ENCODE measurements around the gene ST3GAL2.
A peak's percentile ranks its signal among the peaks of the same experiment; 100 is the strongest.
"Not testable (repeated sequence)": the region's sequence is repeated elsewhere in the genome, so short reads cannot be mapped to it uniquely, and the experiment has no call there.

The ST3GAL2 gene

GRCh38 chr16:70467608-70468007 lies 28.7 kb upstream of the ST3GAL2 start:
- no peak for DNase-seq (ENCODE audit: low read depth in 2 of 3, low spot score in 2 of 3)

GRCh38 chr16:70467113-70467512 lies 28.2 kb upstream of the ST3GAL2 start:
- DNase-seq (ENCODE audit: low read depth in 2 of 3, low spot score in 2 of 3): no peak

GRCh38 chr16:70466805-70467076 lies 27.8 kb upstream of the ST3GAL2 start:
- DNase-seq (ENCODE audit: low read depth in 2 of 3, low spot score in 2 of 3): no peak

GRCh38 chr16:70465999-70466804 lies 27.3 kb upstream of the ST3GAL2 start:
- DNase-seq (ENCODE audit: low read depth in 2 of 3, low spot score in 2 of 3): no peak

- no peak for DNase-seq (ENCODE audit: low read depth in 2 of 3, low spot score in 2 of 3)
Observed at GRCh38 chr16:70463235-70463634, 24.3 kb upstream of the ST3GAL2 start.

DNA sequence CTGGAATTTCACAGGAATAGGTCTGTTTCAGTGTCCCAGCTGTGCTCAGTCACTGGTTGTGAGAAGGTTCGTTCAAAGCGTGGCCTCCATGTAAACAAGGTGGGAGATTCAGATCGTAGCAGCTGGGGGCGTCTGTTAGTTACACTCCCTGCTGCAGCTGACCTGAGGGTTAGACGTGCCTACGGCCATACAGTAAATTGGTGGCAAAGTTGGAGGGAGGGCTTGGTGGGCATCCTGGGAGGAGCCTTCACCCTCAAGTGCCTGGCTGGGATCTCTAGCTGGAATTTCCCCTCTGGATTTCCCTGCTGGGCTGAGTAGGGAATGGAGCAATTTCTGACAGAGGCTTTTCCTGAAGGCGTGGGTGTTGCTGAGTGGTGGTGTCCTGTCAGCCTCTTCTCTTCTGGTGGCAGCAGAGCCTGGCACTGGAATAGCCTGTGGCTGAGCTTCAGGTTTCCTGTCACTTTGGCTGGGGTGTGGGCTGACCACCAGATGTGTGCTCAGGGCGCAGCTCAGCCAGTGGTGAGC lies 21.9 kb upstream of the ST3GAL2 start:
- DNase-seq (ENCODE audit: low read depth in 2 of 3, low spot score in 2 of 3): no peak

GRCh38 chr16:70457446-70458166 lies 18.7 kb upstream of the ST3GAL2 start:
- DNase-seq (ENCODE audit: low read depth in 2 of 3, low spot score in 2 of 3): no peak

- no peak for DNase-seq (ENCODE audit: low read depth in 2 of 3, low spot score in 2 of 3)
Observed at GRCh38 chr16:70455910-70456309, 17.0 kb upstream of the ST3GAL2 start.

DNA sequence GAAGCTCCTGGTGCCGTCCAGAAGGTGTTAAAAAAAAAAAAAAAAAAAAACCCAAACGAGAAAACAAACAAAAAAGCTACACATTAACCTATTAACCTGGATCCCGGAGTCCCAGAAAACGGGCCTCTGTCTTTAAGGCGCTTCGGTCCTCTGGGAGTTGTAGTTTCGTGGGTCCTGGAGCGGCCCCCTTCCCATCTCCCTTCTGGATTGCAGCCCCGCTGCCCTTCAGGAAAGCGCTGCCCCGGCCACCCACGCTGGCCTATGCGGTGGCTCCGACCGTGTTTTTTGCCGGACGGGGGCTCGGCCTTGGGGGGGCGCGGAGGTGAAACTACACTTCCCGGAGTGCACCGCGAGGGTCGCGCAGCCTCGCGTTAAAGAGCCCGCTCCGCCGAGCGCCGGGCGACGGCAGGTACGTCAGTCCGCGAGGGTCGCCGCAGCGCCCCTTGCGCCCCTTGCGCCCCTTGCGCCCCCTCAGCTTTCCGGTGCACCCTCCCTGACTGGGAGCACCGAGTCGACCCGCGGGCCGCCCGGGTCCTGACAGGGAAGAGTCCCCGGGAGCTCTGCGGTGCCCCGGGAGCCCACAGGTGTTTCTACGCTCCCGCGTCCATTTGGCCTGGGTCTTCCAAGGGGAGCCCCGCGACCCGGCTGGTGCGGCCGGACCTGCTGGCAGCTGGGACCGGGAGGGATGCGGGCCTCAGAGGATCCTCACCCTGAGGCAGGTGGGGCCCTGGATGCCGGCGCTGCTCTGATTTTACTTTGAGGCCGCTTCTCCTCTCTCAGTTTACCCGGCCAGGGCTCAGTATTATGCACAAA lies 15.5 kb upstream of the ST3GAL2 start, which contains the start of gene FCSK:
Gene FCSK (plus strand): TSS at position 374 of the 813 bp plus-strand sequence. CDS start 8,596 bp downstream, outside the sequence.
- DNase-seq (ENCODE audit: low read depth in 2 of 3, low spot score in 2 of 3): peak in 2 of 3 experiments; percentile 49 to 52

- DNase-seq (ENCODE audit: low read depth in 2 of 3, low spot score in 2 of 3): no peak
Observed at GRCh38 chr16:70453892-70454221, 15.0 kb upstream of the ST3GAL2 start.

DNA sequence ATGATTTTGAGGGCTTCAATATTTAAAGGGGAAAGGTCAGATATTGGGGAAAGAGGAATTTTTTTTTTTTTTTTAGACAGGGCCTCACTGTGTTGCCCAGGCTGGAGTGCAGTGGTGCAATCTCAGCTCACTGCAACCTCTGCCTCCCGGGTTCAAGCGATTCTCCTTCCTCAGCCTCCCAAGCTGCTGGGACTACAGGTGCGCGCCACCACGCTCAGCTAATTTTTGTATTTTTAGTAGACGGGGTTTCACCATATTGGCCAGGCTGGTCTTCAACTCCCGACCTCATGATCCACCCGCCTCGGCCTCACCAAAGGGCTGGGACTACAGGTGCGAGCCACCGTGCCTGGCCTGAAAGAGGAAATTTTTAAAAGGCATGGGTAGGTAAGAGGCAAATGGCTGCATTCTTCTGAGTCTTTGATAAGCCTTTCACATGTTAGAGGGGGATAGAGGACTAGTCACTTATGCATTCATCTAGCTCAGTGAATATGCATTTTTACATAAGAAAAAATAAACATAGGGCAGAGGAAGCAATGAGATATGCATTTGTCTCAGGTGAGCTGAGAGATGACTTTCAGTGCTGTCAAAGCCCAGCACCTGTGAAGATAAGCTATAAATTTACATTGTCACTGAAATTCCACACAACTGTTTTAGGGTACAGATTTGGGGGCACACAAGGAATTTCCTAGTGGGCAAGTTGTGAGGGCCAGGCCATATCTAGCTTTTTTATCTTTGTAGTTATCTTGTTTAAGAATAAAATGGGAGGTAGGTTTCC lies 14.4 kb upstream of the ST3GAL2 start:
- no peak for DNase-seq (ENCODE audit: low read depth in 2 of 3, low spot score in 2 of 3)

DNA sequence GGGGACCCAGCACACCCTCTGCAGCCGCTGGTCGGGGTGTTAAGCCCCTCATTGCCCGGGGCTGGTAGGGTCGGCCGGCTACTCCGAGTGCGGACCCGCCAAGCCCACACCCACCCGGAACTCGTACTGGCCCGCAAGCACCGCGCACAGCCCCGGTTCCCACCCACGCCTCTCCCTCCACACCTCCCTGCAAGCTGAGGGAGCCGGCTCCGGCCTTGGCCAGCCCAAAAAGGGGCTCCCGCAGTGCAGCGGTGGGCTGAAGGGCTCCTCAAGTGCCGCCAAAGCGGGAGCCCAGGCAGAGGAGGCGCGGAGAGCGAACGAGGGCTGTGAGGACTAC lies 12.1 kb upstream of the ST3GAL2 start:
- DNase-seq (ENCODE audit: low read depth in 2 of 3, low spot score in 2 of 3): not testable (repeated sequence)

- not testable (repeated sequence) for DNase-seq (ENCODE audit: low read depth in 2 of 3, low spot score in 2 of 3)
Observed at GRCh38 chr16:70450142-70451003, 11.5 kb upstream of the ST3GAL2 start.

DNA sequence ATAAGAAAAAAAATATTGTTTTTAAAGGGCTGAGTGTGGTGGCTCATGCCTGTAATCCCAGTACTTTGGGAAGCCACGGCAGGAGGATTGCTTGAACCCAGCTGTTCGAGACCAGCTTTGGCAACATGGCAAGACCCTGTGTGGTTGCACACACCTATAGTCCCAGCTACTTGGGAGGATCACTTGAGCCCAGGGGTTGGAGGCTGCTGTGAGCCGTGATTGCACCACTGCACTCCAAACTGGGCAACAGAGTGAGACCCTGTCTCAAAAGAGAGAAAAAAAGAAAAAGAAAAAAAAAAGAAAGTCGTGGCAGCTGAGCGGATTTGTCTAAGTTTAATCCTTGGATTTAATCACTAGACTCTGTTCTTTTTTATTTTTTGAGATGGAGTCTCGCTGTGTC lies 9.2 kb upstream of the ST3GAL2 start:
- no peak for DNase-seq (ENCODE audit: low read depth in 2 of 3, low spot score in 2 of 3)

GRCh38 chr16:70444249-70445063 lies 5.6 kb upstream of the ST3GAL2 start:
- no peak for DNase-seq (ENCODE audit: low read depth in 2 of 3, low spot score in 2 of 3)

GRCh38 chr16:70442344-70442743 lies 3.4 kb upstream of the ST3GAL2 start:
- no peak for DNase-seq (ENCODE audit: low read depth in 2 of 3, low spot score in 2 of 3)

- no peak for DNase-seq (ENCODE audit: low read depth in 2 of 3, low spot score in 2 of 3)
Observed at GRCh38 chr16:70441406-70441990, 2.6 kb upstream of the ST3GAL2 start.

DNA sequence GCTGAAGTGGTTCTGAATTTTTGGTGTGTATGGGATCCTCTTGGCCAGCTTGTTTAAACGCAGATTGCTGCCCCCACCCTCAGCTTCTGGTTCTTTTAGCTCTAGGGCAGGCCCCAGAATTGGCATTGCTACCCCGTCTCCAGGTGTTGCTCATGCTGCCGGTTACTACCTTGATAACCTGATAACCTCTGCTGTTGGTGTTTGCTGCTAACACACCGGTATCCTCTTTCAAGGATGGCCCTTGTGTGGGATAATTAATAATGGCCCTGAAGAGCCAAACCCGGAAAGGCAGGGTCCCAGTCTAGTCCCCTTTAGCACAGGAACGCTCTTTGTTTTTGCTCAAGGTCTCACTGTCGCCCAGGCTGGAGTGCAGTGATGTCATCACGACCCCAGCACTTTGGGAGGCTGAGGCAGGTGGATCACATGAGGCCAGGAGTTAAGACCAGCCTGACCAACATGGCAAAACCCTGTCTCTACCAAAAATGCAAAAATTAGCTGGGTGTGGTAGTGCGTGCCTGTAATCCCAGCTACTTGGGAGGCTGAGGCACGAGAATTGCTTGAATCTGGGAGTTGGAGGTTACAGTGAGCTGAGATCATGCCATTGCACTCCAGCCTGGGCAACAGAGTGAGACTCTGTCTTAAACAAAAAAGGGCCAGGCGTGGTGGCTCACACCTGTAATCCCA lies 1.3 kb upstream of the ST3GAL2 start:
- no peak for DNase-seq (ENCODE audit: low read depth in 2 of 3, low spot score in 2 of 3)
